ENCODE data around the gene SIN3B.
"Not testable (repeated sequence)": the region's sequence is repeated elsewhere in the genome, so short reads cannot be mapped to it uniquely, and the experiment has no call there.

Gene SIN3B

DNA sequence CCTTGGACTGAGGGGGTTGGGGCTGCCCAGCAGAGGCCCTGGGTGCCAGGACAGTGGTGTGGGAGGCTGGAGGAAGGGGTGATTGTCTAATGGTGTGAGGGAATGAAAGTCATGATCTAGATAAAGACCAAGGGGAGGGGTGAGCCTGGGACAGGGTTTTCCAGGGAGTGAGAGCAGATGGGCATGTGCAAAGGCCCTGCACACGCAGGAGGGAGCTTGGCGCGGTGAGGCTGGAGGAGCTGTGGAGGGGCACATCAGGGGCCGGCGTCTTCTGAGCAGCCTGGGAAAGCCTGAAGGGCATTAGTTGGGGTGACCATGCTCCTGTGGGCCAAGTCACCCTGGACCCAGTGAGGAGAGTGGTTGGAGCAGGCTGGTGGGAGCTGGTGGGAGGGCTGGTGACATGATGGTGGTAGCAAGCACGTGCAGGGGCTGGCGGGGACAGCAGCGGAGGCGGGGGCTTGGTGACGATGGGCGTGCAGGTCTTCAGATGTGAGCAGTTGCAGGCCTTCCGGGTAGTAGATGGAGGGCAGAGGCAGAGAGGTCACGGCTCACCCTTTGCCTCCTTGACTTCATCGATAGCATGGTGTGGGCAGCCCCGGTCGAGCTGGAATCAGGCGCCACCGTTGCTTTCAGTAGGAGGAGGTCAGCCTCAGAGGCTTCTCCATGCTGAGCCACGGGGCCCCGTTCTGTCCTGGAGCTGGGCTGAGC, 39.4 kb downstream of the SIN3B start:
- no peak for DNase-seq

DNA sequence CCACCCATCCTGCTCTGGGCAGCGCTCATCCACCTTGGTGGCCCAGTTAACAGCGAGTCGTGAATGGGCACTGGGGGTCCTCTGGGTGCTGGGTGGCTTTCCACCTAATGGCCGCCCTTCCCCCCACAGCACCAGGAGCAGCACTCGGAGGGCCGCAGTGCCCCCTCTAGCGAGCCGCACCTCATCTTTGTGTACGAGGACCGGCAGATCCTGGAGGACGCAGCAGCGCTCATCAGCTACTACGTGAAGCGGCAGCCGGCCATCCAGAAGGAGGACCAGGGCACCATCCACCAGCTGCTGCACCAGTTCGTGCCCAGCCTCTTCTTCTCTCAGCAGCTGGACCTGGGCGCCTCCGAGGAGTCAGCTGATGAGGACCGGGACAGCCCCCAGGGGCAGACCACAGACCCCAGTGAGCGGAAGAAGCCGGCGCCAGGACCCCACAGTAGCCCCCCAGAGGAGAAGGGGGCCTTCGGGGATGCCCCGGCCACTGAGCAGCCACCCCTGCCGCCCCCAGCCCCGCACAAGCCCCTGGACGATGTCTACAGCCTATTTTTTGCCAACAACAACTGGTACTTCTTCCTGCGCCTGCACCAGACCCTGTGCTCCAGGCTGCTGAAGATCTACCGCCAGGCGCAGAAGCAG, 40.3 kb downstream of the SIN3B start:
- no peak for DNase-seq

DNA sequence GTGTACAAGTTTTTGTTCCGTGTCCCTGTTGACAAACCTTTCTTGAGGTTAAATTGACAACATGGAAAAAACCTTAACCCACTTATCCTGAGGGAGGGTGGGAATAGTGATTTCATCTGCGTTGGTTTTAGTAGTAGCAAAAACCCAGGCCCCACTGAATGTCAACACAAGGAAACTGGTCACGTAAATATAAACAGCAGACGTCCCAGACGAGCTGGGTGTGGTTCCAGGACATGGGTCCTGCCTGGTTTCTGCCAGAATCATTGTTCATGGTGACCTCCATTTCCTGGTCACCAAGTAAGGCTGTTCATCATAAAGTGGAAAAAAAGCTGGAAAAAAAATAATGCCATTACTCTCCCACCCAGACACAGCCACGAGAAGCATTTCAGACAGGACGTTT, 42.7 kb downstream of the SIN3B start:
- DNase-seq = no peak

DNA sequence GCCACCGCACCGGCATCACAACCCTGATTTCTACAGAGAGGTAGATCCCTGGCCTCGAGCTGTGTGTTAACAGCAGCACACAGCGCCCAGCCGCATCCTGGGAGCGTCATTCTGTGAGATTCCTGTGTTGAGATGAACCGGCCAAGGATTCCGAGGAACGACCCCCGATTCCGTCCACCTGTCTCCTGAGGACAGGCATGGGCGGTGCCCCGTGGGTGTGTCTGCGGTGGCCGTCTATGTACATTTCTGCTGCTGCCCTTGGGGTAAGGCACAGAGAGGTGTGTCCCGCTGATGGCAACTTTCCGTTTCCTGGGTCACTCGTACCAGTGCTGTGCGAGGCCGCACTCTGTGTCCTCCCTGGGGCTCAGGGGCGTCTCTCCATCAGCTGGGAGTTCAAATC, 43.5 kb downstream of the SIN3B start:
- no peak for DNase-seq

DNA sequence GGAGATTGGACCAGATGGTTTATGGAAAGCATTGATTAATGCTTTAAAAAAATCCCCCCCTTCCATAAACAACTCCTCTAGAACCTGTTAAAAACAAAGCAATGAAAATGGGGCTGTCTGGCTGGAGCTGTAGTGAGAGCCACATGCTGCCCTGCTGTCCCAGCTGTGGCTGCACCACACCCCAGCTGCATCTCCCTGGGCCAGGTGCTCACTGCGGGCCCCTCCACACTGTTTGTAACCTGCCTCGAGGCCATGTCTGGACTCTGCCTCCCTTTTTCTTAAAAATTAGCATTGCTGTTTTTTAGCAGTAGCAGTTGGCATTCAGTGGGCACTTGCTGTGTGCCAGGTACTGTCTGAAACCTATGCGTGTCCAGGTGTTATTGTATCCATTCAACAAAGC, 44.4 kb downstream of the SIN3B start:
- DNase-seq = no peak

DNA sequence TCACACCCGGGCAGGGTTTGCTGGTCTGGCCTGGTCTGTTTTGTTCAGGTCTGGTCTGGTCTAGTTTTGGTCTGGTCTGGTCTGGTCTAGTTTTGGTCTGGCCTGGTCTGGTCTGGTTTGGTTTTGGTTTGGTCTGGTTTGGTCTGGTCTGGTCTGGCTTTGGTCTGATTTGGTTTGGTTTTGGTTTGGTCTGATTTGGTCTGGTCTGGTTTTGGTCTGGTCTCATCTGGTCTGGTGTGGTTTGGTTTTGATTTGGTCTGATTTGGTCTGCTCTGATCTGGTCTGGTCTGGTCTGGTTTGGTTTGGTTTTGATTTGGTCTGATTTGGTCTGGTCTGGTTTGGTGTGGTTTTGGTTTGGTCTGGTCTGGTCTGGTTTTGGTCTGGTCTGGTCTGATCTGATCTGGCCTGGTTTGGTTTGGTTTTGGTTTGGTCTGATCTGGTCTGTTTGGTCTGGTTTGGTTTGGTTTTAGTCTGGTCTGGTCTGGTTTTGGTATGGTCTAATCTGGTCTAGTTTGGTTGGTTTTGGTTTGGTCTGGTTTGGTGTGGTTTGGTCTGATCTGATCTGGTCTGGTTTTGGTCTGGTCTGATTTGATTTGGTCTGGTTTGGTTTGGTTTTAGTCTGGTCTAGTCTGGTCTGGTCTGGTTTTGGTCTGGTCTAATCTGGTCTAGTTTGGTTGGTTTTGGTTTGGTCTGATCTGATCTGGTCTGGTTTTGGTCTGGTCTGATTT, 45.2 kb downstream of the SIN3B start:
- DNase-seq = no peak

DNA sequence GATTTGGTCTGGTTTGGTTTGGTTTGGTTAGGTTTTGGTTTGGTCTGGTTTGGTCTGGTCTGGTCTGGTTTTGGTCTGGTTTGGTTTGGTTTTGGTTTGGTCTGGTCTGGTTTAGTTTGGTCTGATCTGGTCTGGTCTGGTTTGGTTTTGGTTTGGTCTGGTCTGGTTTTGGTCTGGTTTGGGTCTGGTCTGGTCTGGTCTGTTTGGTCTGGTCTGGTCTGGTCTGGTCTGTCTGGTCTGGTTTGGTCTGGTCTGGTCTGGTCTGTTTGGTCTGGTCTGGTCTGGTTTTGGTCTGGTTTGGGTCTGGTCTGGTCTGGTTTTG, 45.7 kb downstream of the SIN3B start:
- DNase-seq = not testable (repeated sequence)

DNA sequence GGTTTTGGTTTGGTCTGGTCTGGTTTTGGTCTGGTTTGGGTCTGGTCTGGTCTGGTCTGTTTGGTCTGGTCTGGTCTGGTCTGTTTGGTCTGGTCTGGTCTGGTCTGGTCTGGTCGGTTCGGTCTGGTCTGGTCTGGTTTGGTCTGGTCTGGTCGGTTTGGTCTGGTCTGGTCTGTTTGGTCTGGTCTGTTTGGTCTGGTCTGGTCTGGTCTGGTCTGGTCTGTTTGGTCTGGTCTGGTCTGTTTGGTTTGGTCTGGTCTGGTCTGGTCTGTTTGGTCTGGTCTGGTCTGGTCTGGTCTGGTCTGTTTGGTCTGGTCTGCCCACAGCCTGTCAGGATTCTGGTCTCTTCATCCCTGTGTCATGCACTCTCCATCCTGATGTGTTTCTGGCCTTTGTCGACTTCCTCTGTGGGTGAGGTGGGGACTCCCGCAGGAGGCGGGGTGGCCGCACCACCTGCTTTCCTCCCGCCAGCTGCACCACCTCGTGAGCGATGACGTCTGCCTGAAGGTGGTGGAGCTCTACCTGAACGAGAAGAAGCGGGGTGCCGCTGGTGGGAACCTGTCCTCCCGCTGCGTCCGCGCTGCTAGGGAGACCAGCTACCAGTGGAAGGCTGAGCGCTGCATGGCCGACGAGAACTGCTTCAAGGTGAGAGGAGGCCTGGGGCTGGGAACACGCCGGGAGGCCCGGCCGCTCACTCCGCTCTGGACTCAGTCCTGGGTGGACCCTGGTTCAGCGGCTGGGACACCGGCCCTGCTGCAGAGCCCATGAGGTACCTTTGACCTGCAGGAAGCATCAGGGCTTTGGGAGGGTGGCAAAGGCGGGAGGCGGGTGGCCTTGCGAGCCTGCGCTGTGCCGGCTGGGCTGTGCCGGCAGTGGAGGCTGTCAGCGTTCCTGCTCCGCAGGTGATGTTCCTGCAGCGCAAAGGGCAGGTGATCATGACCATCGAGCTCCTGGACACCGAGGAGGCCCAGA, 46.7 kb downstream of the SIN3B start:
- DNase-seq = no peak

DNA sequence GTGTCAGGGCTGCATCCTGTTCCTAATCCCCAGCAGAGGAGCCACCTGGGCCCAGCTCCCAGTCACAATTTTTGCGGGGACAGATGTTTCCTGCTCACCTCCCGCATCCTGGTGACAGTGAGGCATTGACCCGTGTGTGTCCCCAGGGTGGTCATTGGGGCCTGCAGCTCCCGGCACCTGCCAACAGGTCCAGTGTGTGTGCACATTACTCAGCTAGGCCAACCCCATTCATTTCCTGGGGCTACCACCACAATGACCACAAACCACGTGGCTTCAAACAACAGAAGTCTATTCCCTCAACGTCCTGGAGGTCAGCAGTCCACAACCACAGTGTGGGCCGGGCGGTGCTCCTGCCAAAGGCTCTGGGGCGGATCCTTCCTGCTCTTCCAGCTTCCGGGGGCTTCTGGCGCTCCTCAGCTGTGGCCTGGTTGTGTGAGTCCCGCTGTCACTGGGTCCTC, 47.7 kb downstream of the SIN3B start:
- DNase-seq = no peak

DNA sequence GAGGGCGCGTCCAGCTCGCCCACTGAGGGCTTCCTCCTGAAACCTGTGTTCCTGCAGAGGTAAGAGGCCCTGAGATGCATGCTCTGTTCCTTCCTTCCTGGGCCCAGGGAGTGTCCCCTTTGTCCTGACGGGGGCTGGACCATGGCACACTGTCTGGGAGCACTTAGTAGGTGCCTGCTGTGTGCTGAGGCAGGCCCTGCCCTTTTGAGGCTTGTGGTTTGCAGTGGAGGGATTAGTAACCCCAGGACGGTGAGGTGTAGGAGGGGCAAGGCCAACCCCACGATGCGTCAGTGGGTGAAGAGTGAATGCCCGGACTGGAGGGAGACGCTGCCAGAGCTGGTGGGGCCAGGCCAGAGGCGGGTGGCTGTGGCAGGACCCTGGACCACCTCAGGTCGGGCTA, 48.4 kb downstream of the SIN3B start:
- no peak for DNase-seq

DNA sequence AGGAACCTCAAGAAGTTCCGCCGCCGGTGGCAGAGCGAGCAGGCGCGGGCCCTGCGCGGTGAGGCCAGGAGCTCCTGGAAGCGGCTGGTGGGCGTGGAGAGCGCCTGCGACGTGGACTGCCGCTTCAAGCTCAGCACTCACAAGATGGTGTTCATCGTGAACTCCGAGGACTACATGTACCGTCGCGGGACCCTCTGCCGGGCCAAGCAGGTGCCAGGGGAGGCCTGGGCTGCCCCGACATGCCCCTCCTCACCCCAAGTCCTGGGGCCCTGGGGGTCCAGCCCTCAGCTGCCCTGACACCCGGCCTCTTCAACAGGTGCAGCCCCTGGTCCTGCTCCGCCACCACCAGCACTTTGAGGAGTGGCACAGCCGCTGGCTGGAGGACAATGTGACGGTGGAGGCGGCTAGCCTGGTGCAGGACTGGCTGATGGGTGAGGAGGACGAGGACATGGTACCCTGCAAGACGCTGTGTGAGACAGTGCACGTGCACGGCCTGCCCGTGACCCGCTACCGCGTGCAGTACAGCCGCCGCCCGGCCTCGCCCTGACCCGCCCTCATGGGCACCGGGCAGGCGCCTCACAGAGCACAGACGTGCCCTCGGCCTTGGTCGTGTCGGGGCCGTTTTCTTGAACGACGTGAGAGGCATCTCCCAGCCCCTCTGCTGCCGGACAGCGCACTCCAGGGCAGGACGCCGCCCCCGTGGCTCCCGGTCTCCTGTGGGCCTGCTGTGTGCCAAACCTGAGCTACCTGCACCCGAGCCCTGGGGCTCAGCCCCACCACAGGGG, 49.2 kb downstream of the SIN3B start:
- DNase-seq = no peak

DNA sequence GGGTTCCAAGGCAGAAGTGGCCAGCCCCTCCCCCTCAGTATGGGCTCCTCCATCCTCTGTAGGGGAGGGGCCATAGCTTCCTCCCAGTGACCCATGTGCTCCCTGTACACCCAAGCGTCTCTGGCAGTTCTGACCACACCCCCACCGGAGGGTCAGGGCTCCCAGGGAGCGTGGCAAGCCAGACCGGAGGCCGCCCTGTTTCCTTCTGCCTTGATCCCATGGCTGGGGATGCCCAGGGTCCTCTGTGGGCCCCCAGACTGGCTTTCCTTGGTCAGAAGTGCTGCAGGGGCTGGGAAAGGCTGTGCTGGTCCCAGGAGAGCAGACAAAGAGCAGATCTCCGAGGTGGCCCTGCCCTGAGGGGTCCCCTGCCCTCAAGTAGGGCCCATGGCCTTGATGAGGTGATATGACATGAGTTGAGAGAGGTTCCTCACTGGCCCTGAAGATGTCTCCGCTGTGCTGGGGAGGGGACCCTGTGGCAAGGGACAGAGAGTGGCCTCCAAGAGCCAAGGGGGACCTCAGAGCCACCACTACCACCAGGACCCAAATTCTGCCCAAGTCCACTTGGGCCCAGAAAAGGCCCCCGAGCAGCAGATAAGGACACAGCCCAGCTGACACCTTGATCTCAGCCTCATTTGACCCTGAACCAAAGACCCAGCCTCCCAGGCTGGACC, 51.8 kb downstream of the SIN3B start:
- no peak for DNase-seq

DNA sequence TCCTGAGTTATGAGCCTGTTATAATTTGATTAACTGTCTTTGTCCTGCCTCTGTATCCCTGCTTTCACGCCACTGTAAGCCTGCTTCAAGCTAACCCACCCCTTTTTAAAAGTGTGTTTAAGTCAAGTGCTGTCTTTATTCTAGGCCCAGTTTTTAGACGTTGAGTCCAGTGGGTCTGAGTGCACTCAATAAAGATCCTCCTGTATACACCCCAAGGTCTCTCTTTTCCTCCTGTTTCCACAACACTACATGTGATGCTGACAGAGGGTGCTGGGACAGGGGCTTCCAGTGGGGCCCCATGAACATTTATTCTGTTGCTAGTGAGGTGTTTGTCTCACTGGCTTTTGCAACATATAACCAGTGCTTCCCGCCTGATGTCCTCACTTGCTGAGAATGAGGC, 52.9 kb downstream of the SIN3B start:
- DNase-seq = no peak

DNA sequence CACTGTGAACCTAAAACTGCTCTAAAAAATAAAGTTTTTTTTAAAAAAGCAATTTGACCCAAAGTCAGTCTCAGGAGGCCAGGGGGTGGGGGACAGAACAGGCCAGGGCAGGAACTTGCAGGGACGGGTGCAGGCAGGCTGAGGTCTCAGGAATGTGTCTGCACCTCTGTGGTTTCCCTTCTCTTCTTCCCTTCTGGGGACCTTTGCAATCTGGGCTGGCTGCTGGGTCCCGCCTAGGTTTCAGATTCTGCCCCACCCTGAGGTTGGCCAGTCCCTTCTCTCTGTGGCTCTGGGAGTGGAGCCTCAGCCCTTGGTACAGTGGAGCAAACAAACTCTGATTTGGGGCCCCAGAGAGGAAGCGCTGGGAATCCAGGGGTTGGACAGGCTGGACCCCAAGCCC, 54.3 kb downstream of the SIN3B start:
- DNase-seq = no peak

DNA sequence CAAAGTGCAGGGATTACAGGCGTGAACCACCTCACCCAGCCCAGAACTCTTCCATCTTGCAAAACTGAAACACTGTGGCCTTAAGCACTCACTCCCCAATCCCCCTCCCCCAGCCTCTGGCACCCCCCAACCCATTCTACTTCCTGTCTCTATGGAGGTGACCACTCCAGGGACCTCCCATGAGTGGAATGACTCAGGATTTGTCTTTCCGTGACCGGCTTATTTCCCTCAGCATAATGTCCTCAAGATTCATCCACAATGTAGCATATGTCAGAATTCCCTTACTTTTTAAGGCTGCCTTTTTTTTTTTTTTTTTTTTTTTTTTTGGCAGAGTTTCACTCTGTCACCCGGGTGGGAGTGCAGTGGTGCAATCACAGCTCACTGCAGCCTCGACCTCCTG, 56.0 kb downstream of the SIN3B start:
- no peak for DNase-seq

DNA sequence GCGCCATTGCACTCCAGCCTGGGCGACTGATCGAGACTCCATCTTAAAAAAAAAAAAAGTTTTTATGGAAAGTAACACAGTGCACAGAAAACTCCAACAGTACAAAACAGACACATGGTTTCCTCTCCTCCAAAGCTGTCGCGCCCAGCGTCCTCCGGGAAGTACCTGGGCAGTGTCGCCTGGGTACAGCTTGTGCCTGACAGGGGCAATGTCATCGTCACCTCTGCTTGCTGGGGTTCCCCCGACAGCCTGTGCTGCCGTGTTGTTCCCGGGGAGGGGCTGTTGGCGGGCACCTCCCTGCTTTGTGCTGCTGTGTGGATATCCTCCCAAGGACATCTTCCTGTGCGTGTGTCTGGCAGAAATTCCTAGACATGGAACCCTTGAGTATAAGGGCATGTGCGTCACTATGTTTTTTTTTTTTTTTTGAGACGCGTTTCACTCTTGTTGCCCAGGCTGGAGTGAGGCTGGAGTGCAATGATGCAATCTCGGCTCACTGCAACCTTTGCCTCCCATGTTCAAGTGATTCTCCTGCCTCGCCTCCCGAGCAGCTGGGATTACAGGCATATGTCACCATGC, 57.2 kb downstream of the SIN3B start:
- DNase-seq = no peak

DNA sequence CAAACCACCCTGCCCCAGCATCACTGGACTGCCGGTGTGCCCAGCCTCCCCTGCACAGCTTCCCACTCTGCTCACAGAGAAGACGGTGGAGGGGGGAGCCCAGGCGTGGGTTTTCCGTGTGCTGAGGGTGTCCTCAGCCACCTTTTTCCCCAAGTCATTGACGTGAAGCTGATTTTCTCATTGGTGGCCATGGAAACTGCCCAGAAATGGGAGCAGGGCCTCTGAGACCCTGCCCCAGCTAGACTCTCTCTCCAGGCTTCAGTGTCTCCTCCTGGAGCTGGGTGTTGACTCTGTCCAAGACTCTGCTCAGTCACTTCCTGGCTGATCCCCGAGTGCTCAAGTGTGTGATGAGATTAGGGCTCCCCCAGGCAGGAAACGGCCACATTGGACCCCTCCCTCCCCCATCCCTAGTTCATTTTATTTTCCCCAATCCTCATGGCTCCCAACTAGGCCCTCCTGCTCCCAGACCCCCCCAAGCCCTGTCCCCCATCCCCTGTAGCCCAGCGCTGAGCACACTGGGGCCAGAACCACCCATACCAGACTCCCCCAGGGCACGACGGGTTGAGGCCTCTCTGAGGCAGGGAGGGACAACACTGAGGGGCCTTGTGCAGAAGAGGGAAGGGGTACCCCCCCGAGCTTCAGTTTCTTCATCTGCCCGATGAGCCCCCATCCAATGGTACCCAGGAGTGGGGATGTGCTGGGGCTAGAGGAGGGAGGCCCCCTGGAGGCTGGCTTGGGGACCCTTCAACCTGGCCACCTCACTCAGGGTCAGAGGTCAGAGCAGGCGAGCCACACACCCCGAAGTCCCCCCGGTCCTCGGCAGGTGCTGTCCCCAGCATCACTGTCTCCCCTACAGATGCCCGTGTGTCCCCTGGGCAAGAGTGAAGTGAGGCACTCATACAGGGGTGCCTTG, 58.4 kb downstream of the SIN3B start:
- DNase-seq = no peak

DNA sequence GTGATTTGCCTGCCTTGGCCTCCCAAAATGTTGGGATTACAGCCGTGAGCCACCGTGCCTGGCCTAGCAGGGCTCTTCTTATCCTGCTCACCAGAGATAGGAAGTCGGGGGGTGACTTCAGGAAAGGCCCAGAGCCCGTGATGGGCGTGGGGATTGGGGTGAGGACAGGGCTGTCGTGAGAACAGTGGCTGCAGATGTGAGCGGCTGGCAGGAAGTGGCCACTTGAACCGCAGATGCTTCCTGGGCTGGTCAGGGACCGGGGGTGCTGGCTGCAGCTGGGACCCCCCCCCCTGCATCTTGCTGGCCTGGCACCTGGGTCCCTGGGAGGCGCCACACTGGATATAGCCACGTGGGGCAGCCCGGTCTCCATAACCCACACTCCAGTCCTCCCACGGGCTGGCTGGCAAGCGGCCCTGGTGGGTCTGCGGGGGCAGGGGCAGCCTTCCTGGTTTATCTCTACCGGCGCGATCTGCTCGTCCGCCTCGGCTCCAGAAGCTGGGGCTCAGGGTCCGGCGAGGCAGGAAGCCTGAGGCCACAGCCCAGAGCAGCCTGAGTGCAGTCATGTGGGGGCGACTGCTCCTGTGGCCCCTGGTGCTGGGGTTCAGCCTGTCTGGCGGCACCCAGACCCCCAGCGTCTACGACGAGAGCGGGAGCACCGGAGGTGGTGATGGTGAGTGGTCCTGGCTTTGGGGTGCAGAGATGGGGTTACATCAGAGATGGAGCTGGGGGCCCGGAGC, 59.6 kb downstream of the SIN3B start, which contains the start of gene F2RL3:
TSS of gene F2RL3 (plus strand) at position 371 of the 737 bp plus-strand sequence. CDS start at position 562, 191 bp downstream.
- DNase-seq = no peak

DNA sequence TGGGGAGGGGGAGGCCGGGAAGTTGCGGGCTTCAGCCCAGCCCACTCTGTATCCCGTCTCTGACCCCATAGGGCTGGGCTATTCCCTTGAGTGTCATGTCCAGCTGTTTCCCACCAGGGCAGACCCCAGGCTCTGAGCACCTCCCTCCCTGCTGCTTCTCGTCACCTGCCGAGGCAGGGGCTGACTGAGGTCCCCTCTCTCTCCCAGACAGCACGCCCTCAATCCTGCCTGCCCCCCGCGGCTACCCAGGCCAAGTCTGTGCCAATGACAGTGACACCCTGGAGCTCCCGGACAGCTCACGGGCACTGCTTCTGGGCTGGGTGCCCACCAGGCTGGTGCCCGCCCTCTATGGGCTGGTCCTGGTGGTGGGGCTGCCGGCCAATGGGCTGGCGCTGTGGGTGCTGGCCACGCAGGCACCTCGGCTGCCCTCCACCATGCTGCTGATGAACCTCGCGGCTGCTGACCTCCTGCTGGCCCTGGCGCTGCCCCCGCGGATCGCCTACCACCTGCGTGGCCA, 60.2 kb downstream of the SIN3B start:
- no peak for DNase-seq
